Liver (tissue), 9 donors: ENCODE measurements around the gene ACOXL. TPM values are rescaled to one million over a fixed set of nuclear protein-coding genes. Genes with fewer than 3 reads are reported as not detected.

Experiments used
- DNase-seq: peaks from one replicate; pipeline ENCODE4 v3.0.0-alpha.2; 2017; ENCODE audit warnings: low spot score
- H3K27ac ChIP-seq, 2 donors: one replicate each; pipeline ENCODE4 v1.7.0; 2013; ENCODE audit warnings: inconsistent platforms in 2 of 2, low read length in 2 of 2, control low read depth in 1 of 2, low read depth in 1 of 2, mild to moderate bottlenecking in 1 of 2
- H3K27me3 ChIP-seq, 4 donors: one replicate each; pipeline versions ENCODE4 v1.6.1 to v1.7.0; 2013; ENCODE audit warnings: low read length in 3 of 4, inconsistent platforms in 1 of 4, mild to moderate bottlenecking in 1 of 4, moderate library complexity in 1 of 4; ENCODE audit not compliant: control insufficient read depth in 4 of 4, insufficient read depth in 4 of 4
- H3K36me3 ChIP-seq, 4 donors: one replicate each; pipeline versions ENCODE4 v1.6.1 to v1.7.0; 2013; ENCODE audit warnings: low read length in 3 of 4, mild to moderate bottlenecking in 3 of 4, low read depth in 1 of 4, moderate library complexity in 1 of 4; ENCODE audit not compliant: control insufficient read depth in 4 of 4, insufficient read depth in 3 of 4
- H3K4me1 ChIP-seq, 4 donors: one replicate each; pipeline versions ENCODE4 v1.6.1 to v1.7.0; 2013; ENCODE audit warnings: low read length in 3 of 4, mild to moderate bottlenecking in 3 of 4, moderate library complexity in 1 of 4; ENCODE audit not compliant: control insufficient read depth in 4 of 4, insufficient read depth in 4 of 4
- H3K4me3 ChIP-seq, 3 donors: one replicate each; pipeline versions ENCODE4 v1.6.1 to v1.7.0; 2013; ENCODE audit warnings: low read length in 3 of 3, control low read depth in 1 of 3, low read depth in 1 of 3, mild to moderate bottlenecking in 1 of 3
- H3K9ac ChIP-seq, 2 donors: one replicate each; pipeline ENCODE4 v1.7.0; 2013; ENCODE audit warnings: low read length in 2 of 2, mild to moderate bottlenecking in 2 of 2, moderate library complexity in 2 of 2, control low read depth in 1 of 2, low read depth in 1 of 2
- H3K9me3 ChIP-seq, 4 donors: one replicate each; pipeline versions ENCODE4 v1.6.1 to v1.7.0; 2013; ENCODE audit warnings: low read length in 3 of 4; ENCODE audit not compliant: control insufficient read depth in 4 of 4
- ATF3 ChIP-seq: IDR thresholded peaks from 2 replicates; pipeline ENCODE4 v1.6.1; 2016; ENCODE audit warnings: antibody characterized with exemption
- CTCF ChIP-seq: fragments of 150-350 bp; IDR thresholded peaks from 2 replicates; pipeline ENCODE4 v1.5.1; 2017; ENCODE audit warnings: improper control_type of control experiment, low read depth, low read length; ENCODE audit not compliant: missing input control
- EGR1 ChIP-seq, 2 donors: IDR thresholded peaks; 2 replicates each; pipeline ENCODE4 v1.6.1; 2016 to 2018; ENCODE audit warnings: antibody characterized with exemption in 2 of 2, low read depth in 2 of 2
- FOXA1 ChIP-seq: IDR thresholded peaks from 2 replicates; pipeline ENCODE4 v1.6.1; 2016; ENCODE audit warnings: antibody characterized with exemption
- FOXA2 ChIP-seq: IDR thresholded peaks from 2 replicates; pipeline ENCODE4 v1.6.1; 2016; ENCODE audit warnings: antibody characterized with exemption
- GABPA ChIP-seq, 2 donors: IDR thresholded peaks in 1 of 2; conservative IDR thresholded peaks in 1 of 2; 2 replicates each; pipeline ENCODE4 v1.6.1; 2016; ENCODE audit warnings: antibody characterized with exemption in 2 of 2, mild to moderate bottlenecking in 1 of 2, moderate library complexity in 1 of 2
- HNF4A ChIP-seq, 2 donors: conservative IDR thresholded peaks; 2 replicates each; pipeline ENCODE4 v1.6.1; 2016; ENCODE audit warnings: antibody characterized with exemption in 2 of 2, mild to moderate bottlenecking in 2 of 2
- HNF4G ChIP-seq: IDR thresholded peaks from 2 replicates; pipeline ENCODE4 v1.6.1; 2016; ENCODE audit warnings: antibody characterized with exemption
- JUND ChIP-seq, 2 donors: IDR thresholded peaks; 2 replicates each; pipeline ENCODE4 v1.6.1; 2016; ENCODE audit warnings: antibody characterized with exemption in 2 of 2
- MAX ChIP-seq: IDR thresholded peaks from 2 replicates; pipeline ENCODE4 v1.6.1; 2016; ENCODE audit warnings: antibody characterized with exemption
- NR2F2 ChIP-seq: IDR thresholded peaks from 2 replicates; pipeline ENCODE4 v1.6.1; 2016; ENCODE audit warnings: antibody characterized with exemption
- RAD21 ChIP-seq, 2 donors: IDR thresholded peaks; 2 replicates each; pipeline ENCODE4 v1.6.1; 2016; ENCODE audit warnings: antibody characterized with exemption in 2 of 2, mild to moderate bottlenecking in 2 of 2
- REST ChIP-seq: IDR thresholded peaks from 2 replicates; pipeline ENCODE4 v1.6.1; 2016; ENCODE audit warnings: antibody characterized with exemption, mild to moderate bottlenecking
- RXRA ChIP-seq, 2 donors: IDR thresholded peaks; 2 replicates each; pipeline ENCODE4 v1.6.1; 2017 to 2018; ENCODE audit warnings: antibody characterized with exemption in 2 of 2, mild to moderate bottlenecking in 1 of 2
- SP1 ChIP-seq: IDR thresholded peaks from 2 replicates; pipeline ENCODE4 v1.6.1; 2018; ENCODE audit warnings: antibody characterized with exemption, mild to moderate bottlenecking
- TAF1 ChIP-seq: conservative IDR thresholded peaks from 2 replicates; pipeline ENCODE4 v1.6.1; 2016; ENCODE audit warnings: antibody characterized with exemption, mild to moderate bottlenecking
- YY1 ChIP-seq: IDR thresholded peaks from 2 replicates; pipeline ENCODE4 v1.6.1; 2016; ENCODE audit warnings: antibody characterized with exemption, mild to moderate bottlenecking
- ZBTB33 ChIP-seq: IDR thresholded peaks from 2 replicates; pipeline ENCODE4 v1.6.1; 2016; ENCODE audit warnings: antibody characterized with exemption
- WGBS: extraction: QIAGEN DNeasy Blood & Tissue Kit; methylation state at CpG from one replicate; pipeline ENCODE4 v1.1.7; 2013; 5-methylcytosine and 5-hydroxymethylcytosine counted together
- polyA plus RNA-seq, 2 donors: library from polyadenylated mRNA; stranded (reverse) in 1 of 2; unstranded in 1 of 2; fragments of 200-250 nt in 1 of 2; fragments of >200 nt in 1 of 2; fragmentation: Nextera tagmentation in 1 of 2; extraction: Ambion mirVana in 1 of 2; gene quantifications; one replicate each; pipeline versions ENCODE4 v1.2.1 to v1.2.3, GENCODE V29; 2013 to 2015
- total RNA-seq, 2 donors: library from RNA; depleted of rRNA; stranded (reverse); fragments of >200 nt; gene quantifications; one replicate each; pipeline ENCODE4 v1.2.3, GENCODE V29; 2014
- donor health status: healthy.
- donor health status: healthy.
- donor health status: healthy.
- donor health status: healthy.
- donor health status: healthy.

Gene ACOXL
- total and polyA plus RNA-seq, 4 donors: 0.07 TPM; not detected in 3

- 85% methylated on average over 3 of the region's 3 CpGs for WGBS
- no peak overlapping the region for H3K4me3 ChIP-seq
- no peaks in the 10 kb centered on the region for H3K9me3 ChIP-seq
- no peak overlapping the region for H3K27ac ChIP-seq
- H3K27me3 ChIP-seq: no peaks in the 10 kb centered on the region
- TF ChIP-seq HNF4G (no peak), FOXA2 (no peak), YY1 (no peak), EGR1 (IDR thresholded peaks at IDR 0.05; ENCODE audit: low read depth in 2 of 2) (no peak), SP1 (no peak), FOXA1 (no peak), JUND (IDR thresholded peaks at IDR 0.05) (no peak), NR2F2 (no peak), CTCF (no peak), RXRA (IDR thresholded peaks at IDR 0.05) (no peak), HNF4A (conservative IDR thresholded peaks at IDR 0.05) (no peak), ATF3 (no peak), GABPA (IDR thresholded peaks at IDR 0.05 in 1 of 2, conservative IDR thresholded peaks at IDR 0.05 in 1 of 2) (no peak), TAF1 (no peak), ZBTB33 (no peak), RAD21 (IDR thresholded peaks at IDR 0.05) (no peak), MAX (no peak), REST (no peak)
- DNase-seq: no peak
- no peaks in the 10 kb centered on the region for H3K4me1 ChIP-seq
- H3K36me3 ChIP-seq: no peaks in the 10 kb centered on the region
- H3K9ac ChIP-seq: no peak overlapping the region
Measured at GRCh38 chr2:110878150-110878549, 145.8 kb downstream of the ACOXL start.

- Histone ChIP-seq H3K27ac (no peak overlapping the region), H3K9me3 (no peaks in the 10 kb centered on the region), H3K36me3 (no peaks in the 10 kb centered on the region), H3K4me3 (no peak overlapping the region), H3K27me3 (no peaks in the 10 kb centered on the region), H3K9ac (no peak overlapping the region), H3K4me1 (no peaks in the 10 kb centered on the region)
- WGBS: 90% methylated on average over 6 of the region's 6 CpGs
- DNase-seq: no peak
- TF ChIP-seq SP1 (no peak), ZBTB33 (no peak), MAX (no peak), EGR1 (IDR thresholded peaks at IDR 0.05; ENCODE audit: low read depth in 2 of 2) (no peak), YY1 (no peak), ATF3 (no peak), NR2F2 (no peak), REST (no peak)
Measured at GRCh38 chr2:110881908-110882307, 149.5 kb downstream of the ACOXL start.
